ENCODE data around the gene ANKRD55. TPM values are rescaled to one million over a fixed set of nuclear protein-coding genes. Genes with fewer than 3 reads are reported as not detected.

ANKRD55 gene
- total RNA-seq, 1 experiment from 2014 or later: not detected

GRCh38 chr5:56072863-56073766 is 160.0 kb downstream of the ANKRD55 start:
- DNase-seq (ENCODE audit: low spot score): no peak
- Mint-ChIP-seq H3K27ac (no peak overlapping the region), H3K4me1 (peaks cover 9% of the 10 kb centered on the region; the same call in 1 of the 2 replicates), H3K27me3 (ENCODE audit: low read depth) (no peaks in the 10 kb centered on the region), H3K4me3 (no peak overlapping the region), H3K9me3 (peaks cover 3% of the 10 kb centered on the region; the same call in 1 of the 2 replicates), H3K36me3 (no peaks in the 10 kb centered on the region)
- ChIA-PET CTCF (interaction anchor here (0.6 to 0.7 kb wide), 5 partner anchors 27 to 931 kb away, joined by 3 to 5 read pairs (median 3); no protein-coding TSS in a partner anchor), POLR2A (no interaction called here)
- no peak for TF ChIP-seq RORB (CRISPR knock-in tag; IDR thresholded peaks at IDR 0.05)
- TF ChIP-seq JUN (CRISPR knock-in tag; IDR thresholded peaks at IDR 0.05): no peak
- no peak for TF ChIP-seq ZNF423 (CRISPR knock-in tag; IDR thresholded peaks at IDR 0.05)
- no peak for TF ChIP-seq E2F5 (CRISPR knock-in tag; IDR thresholded peaks at IDR 0.05)
- no peak for TF ChIP-seq PRRX2 (CRISPR knock-in tag; IDR thresholded peaks at IDR 0.05)
- TF ChIP-seq ESRRA (CRISPR knock-in tag; IDR thresholded peaks at IDR 0.05; ENCODE audit: borderline replicate concordance): no peak
- no peak for TF ChIP-seq USF1 (CRISPR knock-in tag; IDR thresholded peaks at IDR 0.05)
- TF ChIP-seq ETV6 (CRISPR knock-in tag; IDR thresholded peaks at IDR 0.05): no peak
- TF ChIP-seq NFATC4 (CRISPR knock-in tag; IDR thresholded peaks at IDR 0.05): no peak
- TF ChIP-seq NR3C1 (CRISPR knock-in tag; conservative IDR thresholded peaks at IDR 0.05; ENCODE audit: low read depth): no peak
- no peak for TF ChIP-seq ATF6 (CRISPR knock-in tag; IDR thresholded peaks at IDR 0.05)
- no peak for TF ChIP-seq ZNF416 (CRISPR knock-in tag; IDR thresholded peaks at IDR 0.05)
- TF ChIP-seq STAT6 (CRISPR knock-in tag; conservative IDR thresholded peaks at IDR 0.05; ENCODE audit: low read depth): no peak
- no peak for TF ChIP-seq AFF4 (CRISPR knock-in tag; IDR thresholded peaks at IDR 0.05; ENCODE audit: borderline replicate concordance)
- TF ChIP-seq ZNF425 (CRISPR knock-in tag; conservative IDR thresholded peaks at IDR 0.05): no peak
- no peak for TF ChIP-seq ZNF121 (CRISPR knock-in tag; IDR thresholded peaks at IDR 0.05)
- ATAC-seq: no peak

Data from WTC11 (cell line).